Activated naive CD4-positive, alpha-beta T cell treated with anti-CD3 and anti-CD28 coated beads for 36 hours (primary cell): Measurements from ENCODE around the gene KCNMA1. TPM values are rescaled to one million over a fixed set of nuclear protein-coding genes. Genes with fewer than 3 reads are reported as not detected.
"Not testable (repeated sequence)": the region's sequence is repeated elsewhere in the genome, so short reads cannot be mapped to it uniquely, and the experiment has no call there.

ENCODE experiments used
- CTCF ChIA-PET: fragments of 350-600 bp; sonication (Branson Sonifier 250); formaldehyde crosslinking; loops from one replicate; lab custom pipeline; 2021; ENCODE audit warnings: antibody characterized with exemption; lab: Charles Lee
- DNase-seq: peaks from one replicate; pipeline ENCODE4 v3.0.0-alpha.2; 2020
- H3K27ac Mint-ChIP-seq: one replicate; pipeline ENCODE4 v1.8.0; 2021; ENCODE audit warnings: mild to moderate bottlenecking, mixed read lengths
- H3K27me3 Mint-ChIP-seq: one replicate; pipeline ENCODE4 v1.8.0; 2021; ENCODE audit warnings: low read depth, mixed read lengths
- H3K36me3 Mint-ChIP-seq: one replicate; pipeline ENCODE4 v1.8.0; 2021; ENCODE audit warnings: low read depth, mixed read lengths
- H3K4me1 Mint-ChIP-seq: one replicate; pipeline ENCODE4 v1.8.0; 2021; ENCODE audit warnings: low read depth, mixed read lengths
- H3K4me3 Mint-ChIP-seq: one replicate; pipeline ENCODE4 v1.8.0; 2021; ENCODE audit warnings: mild to moderate bottlenecking, moderate library complexity, mixed read lengths
- H3K9me3 Mint-ChIP-seq: one replicate; pipeline ENCODE4 v1.8.0; 2021; ENCODE audit warnings: mixed read lengths
- intact Hi-C: fragments of 100-400 bp; cut with micrococcal nuclease; formaldehyde crosslinking; loops from one replicate; pipeline ENCODE4 v1.15.1; 2023
- total RNA-seq, 2 experiments: library from RNA; stranded (reverse); gene quantifications; one replicate each; pipeline ENCODE4 v1.2.3, GENCODE V29; 2021

KCNMA1 gene
- total RNA-seq, 2 experiments from 2014 or later: not detected

GRCh38 chr10:77419979-77420378 lies 217.6 kb downstream of the KCNMA1 start:
- intact Hi-C loops: no loop called here

GRCh38 chr10:77419056-77419455 lies 218.6 kb downstream of the KCNMA1 start:
- Mint-ChIP-seq H3K36me3 (no peaks in the 10 kb centered on the region), H3K9me3 (no peaks in the 10 kb centered on the region), H3K27me3 (no peaks in the 10 kb centered on the region), H3K4me1 (no peaks in the 10 kb centered on the region), H3K4me3 (no peak overlapping the region), H3K27ac (no peak overlapping the region)
- CTCF ChIA-PET: interaction anchor here (0.6 kb wide), 1 partner anchor 163 kb away, joined by 3 read pairs; no protein-coding TSS in a partner anchor
- no peak for DNase-seq
- intact Hi-C loops: no loop called here

More at GRCh38 chr10:77419979-77420378, 217.6 kb downstream of the KCNMA1 start:
- CTCF ChIA-PET: interaction anchor here (0.6 kb wide), 1 partner anchor 162 kb away, joined by 3 read pairs; no protein-coding TSS in a partner anchor
- no peak overlapping the region for H3K4me3 Mint-ChIP-seq
- DNase-seq: no peak
- no peaks in the 10 kb centered on the region for H3K9me3 Mint-ChIP-seq
- H3K27me3 Mint-ChIP-seq: peaks cover 5% of the 10 kb centered on the region
- H3K27ac Mint-ChIP-seq: no peak overlapping the region
- H3K36me3 Mint-ChIP-seq: no peaks in the 10 kb centered on the region
- H3K4me1 Mint-ChIP-seq: no peaks in the 10 kb centered on the region

- H3K27me3 Mint-ChIP-seq: no peaks in the 10 kb centered on the region
- H3K9me3 Mint-ChIP-seq: no peaks in the 10 kb centered on the region
- CTCF ChIA-PET: no interaction called here
- H3K4me1 Mint-ChIP-seq: no peaks in the 10 kb centered on the region
- intact Hi-C loops: no loop called here
- no peaks in the 10 kb centered on the region for H3K36me3 Mint-ChIP-seq
- H3K27ac Mint-ChIP-seq: no peak overlapping the region
- no peak for DNase-seq
- H3K4me3 Mint-ChIP-seq: no peak overlapping the region
These were observed 219.6 kb downstream of the KCNMA1 start for GRCh38 chr10:77417806-77418640.

GRCh38 chr10:77417359-77417758 lies 220.2 kb downstream of the KCNMA1 start:
- intact Hi-C loops: no loop called here
- Mint-ChIP-seq H3K4me3 (no peak overlapping the region), H3K36me3 (no peaks in the 10 kb centered on the region), H3K4me1 (no peaks in the 10 kb centered on the region), H3K27me3 (no peaks in the 10 kb centered on the region), H3K27ac (no peak overlapping the region), H3K9me3 (no peaks in the 10 kb centered on the region)
- CTCF ChIA-PET: no interaction called here
- no peak for DNase-seq

GRCh38 chr10:77416311-77417135 lies 221.1 kb downstream of the KCNMA1 start:
- intact Hi-C loops: no loop called here
- H3K36me3 Mint-ChIP-seq: no peaks in the 10 kb centered on the region

GRCh38 chr10:77415313-77415960 lies 222.2 kb downstream of the KCNMA1 start:
- Mint-ChIP-seq H3K27me3 (no peaks in the 10 kb centered on the region), H3K4me3 (no peak overlapping the region)
- CTCF ChIA-PET: no interaction called here

More at GRCh38 chr10:77416311-77417135, 221.1 kb downstream of the KCNMA1 start:
- CTCF ChIA-PET: no interaction called here
- Mint-ChIP-seq H3K9me3 (no peaks in the 10 kb centered on the region), H3K4me1 (no peaks in the 10 kb centered on the region), H3K27me3 (no peaks in the 10 kb centered on the region), H3K4me3 (no peak overlapping the region), H3K27ac (no peak overlapping the region)
- DNase-seq: no peak

GRCh38 chr10:77413231-77413630 lies 224.4 kb downstream of the KCNMA1 start:
- CTCF ChIA-PET: no interaction called here
- peaks cover 3% of the 10 kb centered on the region for H3K27me3 Mint-ChIP-seq
- H3K9me3 Mint-ChIP-seq: no peaks in the 10 kb centered on the region
- no peak overlapping the region for H3K27ac Mint-ChIP-seq
- intact Hi-C loops: no loop called here
- no peak overlapping the region for H3K4me3 Mint-ChIP-seq
- no peaks in the 10 kb centered on the region for H3K4me1 Mint-ChIP-seq
- DNase-seq: no peak
- no peaks in the 10 kb centered on the region for H3K36me3 Mint-ChIP-seq

More at GRCh38 chr10:77415313-77415960, 222.2 kb downstream of the KCNMA1 start:
- Mint-ChIP-seq H3K9me3 (no peaks in the 10 kb centered on the region), H3K4me1 (no peaks in the 10 kb centered on the region), H3K27ac (no peak overlapping the region), H3K36me3 (no peaks in the 10 kb centered on the region)
- no peak for DNase-seq
- intact Hi-C loops: no loop called here

- H3K27ac Mint-ChIP-seq, H3K36me3 Mint-ChIP-seq, H3K9me3 Mint-ChIP-seq, intact Hi-C loops, DNase-seq, CTCF ChIA-PET, H3K4me1 Mint-ChIP-seq, H3K4me3 Mint-ChIP-seq, H3K27me3 Mint-ChIP-seq: not testable (repeated sequence)
These were observed 225.0 kb downstream of the KCNMA1 start for GRCh38 chr10:77412573-77413133.

GRCh38 chr10:77411805-77412204 lies 225.8 kb downstream of the KCNMA1 start:
- Mint-ChIP-seq H3K27ac (no peak overlapping the region), H3K27me3 (peaks cover 3% of the 10 kb centered on the region), H3K9me3 (no peaks in the 10 kb centered on the region), H3K4me3 (no peak overlapping the region), H3K4me1 (no peaks in the 10 kb centered on the region), H3K36me3 (no peaks in the 10 kb centered on the region)
- CTCF ChIA-PET: no interaction called here
- DNase-seq: no peak
- intact Hi-C loops: no loop called here

GRCh38 chr10:77410523-77410922 lies 227.1 kb downstream of the KCNMA1 start:
- H3K27ac Mint-ChIP-seq: no peak overlapping the region

GRCh38 chr10:77409697-77410471 lies 227.7 kb downstream of the KCNMA1 start:
- intact Hi-C loops: no loop called here
- CTCF ChIA-PET: no interaction called here
- no peaks in the 10 kb centered on the region for H3K9me3 Mint-ChIP-seq
- no peaks in the 10 kb centered on the region for H3K36me3 Mint-ChIP-seq
- H3K27me3 Mint-ChIP-seq: peaks cover 3% of the 10 kb centered on the region
- no peak for DNase-seq
- H3K4me1 Mint-ChIP-seq: no peaks in the 10 kb centered on the region
- H3K4me3 Mint-ChIP-seq: no peak overlapping the region
- no peak overlapping the region for H3K27ac Mint-ChIP-seq

More at GRCh38 chr10:77410523-77410922, 227.1 kb downstream of the KCNMA1 start:
- Mint-ChIP-seq H3K27me3 (peaks cover 3% of the 10 kb centered on the region), H3K36me3 (no peaks in the 10 kb centered on the region), H3K4me1 (no peaks in the 10 kb centered on the region), H3K4me3 (no peak overlapping the region), H3K9me3 (no peaks in the 10 kb centered on the region)
- CTCF ChIA-PET: no interaction called here
- intact Hi-C loops: no loop called here
- no peak for DNase-seq
